Right ventricle myocardium superior (tissue), 1 donor: Measurements from ENCODE around the gene USP13. TPM values are rescaled to one million over a fixed set of nuclear protein-coding genes. Genes with fewer than 3 reads are reported as not detected.

Source experiments
- ATAC-seq: fragments of 200-7000 bp; cut with Tn5 transposase; one replicate; pipeline ENCODE4 v1.9.1; 2020; ENCODE audit warnings: mild to moderate bottlenecking; ENCODE audit not compliant: poor library complexity
- DNase-seq: peaks from one replicate; pipeline ENCODE4 v3.0.0-alpha.2; 2020
- intact Hi-C: fragments of 100-400 bp; cut with DNase I; formaldehyde crosslinking; loops from one replicate; pipeline ENCODE4 v1.11.2; 2022
- total RNA-seq: library from RNA; stranded (reverse); fragmentation: NEBNext Ultra II Directional; extraction: Animal tissue kit (Norgen Biotek cat#: 25700); gene quantifications from one replicate; pipeline ENCODE4 v1.2.1, GENCODE V29; 2021
- donor health status: DM: no; HTN: yes; CAD: no; lungs with severe emphysema.

USP13 gene
- total RNA-seq, 1 donor from 2014 or later = 128 TPM

- ATAC-seq (no peak), DNase-seq (no peak)
- intact Hi-C loops = no loop called here
These were observed 35.2 kb downstream of the USP13 start for GRCh38 chr3:179687967-179688535.

- no peak for DNase-seq
- ATAC-seq = no peak
- intact Hi-C loops = no loop called here
These were observed 36.0 kb downstream of the USP13 start for GRCh38 chr3:179688850-179689249.

GRCh38 chr3:179694731-179695130, 41.9 kb downstream of the USP13 start:
- intact Hi-C loops = no loop called here
- ATAC-seq (no peak), DNase-seq (no peak)

- intact Hi-C loops = no loop called here
- no peak for ATAC-seq
- no peak for DNase-seq
These were observed 43.0 kb downstream of the USP13 start for GRCh38 chr3:179695672-179696313.

GRCh38 chr3:179697736-179698332, 45.0 kb downstream of the USP13 start:
- intact Hi-C loops = no loop called here
- DNase-seq = no peak
- no peak for ATAC-seq

GRCh38 chr3:179700716-179701115, 47.9 kb downstream of the USP13 start:
- intact Hi-C loops = no loop called here
- no peak for DNase-seq
- ATAC-seq = no peak

GRCh38 chr3:179701176-179701827, 48.5 kb downstream of the USP13 start:
- intact Hi-C loops = no loop called here
- ATAC-seq (no peak), DNase-seq (no peak)

- DNase-seq (no peak), ATAC-seq (no peak)
- intact Hi-C loops = no loop called here
These were observed 49.6 kb downstream of the USP13 start for GRCh38 chr3:179702271-179702947.

- no peak for DNase-seq
- intact Hi-C loops = no loop called here
- ATAC-seq = no peak
These were observed 51.0 kb downstream of the USP13 start for GRCh38 chr3:179703816-179704215.

- no peak for DNase-seq
- intact Hi-C loops = no loop called here
- peak; percentile 30 for ATAC-seq
These were observed 53.4 kb downstream of the USP13 start for GRCh38 chr3:179706233-179706632.

GRCh38 chr3:179710079-179710478, 57.2 kb downstream of the USP13 start:
- intact Hi-C loops = loop anchor here (10.0 kb wide), 1 partner anchor 55 kb away; the partner anchor contains the start of gene USP13

GRCh38 chr3:179713643-179714090, 60.8 kb downstream of the USP13 start:
- no peak for DNase-seq
- peak; percentile 71 for ATAC-seq
- intact Hi-C loops = loop anchor here (10.0 kb wide), 1 partner anchor 59 kb away; the partner anchor contains the start of gene USP13

More at GRCh38 chr3:179710079-179710478, 57.2 kb downstream of the USP13 start:
- no peak for DNase-seq
- no peak for ATAC-seq

GRCh38 chr3:179715582-179715981, 62.7 kb downstream of the USP13 start:
- ATAC-seq = no peak
- DNase-seq = no peak
- intact Hi-C loops = loop anchor here (10.0 kb wide), 1 partner anchor 61 kb away; the partner anchor contains the start of gene USP13

- ATAC-seq = no peak
- DNase-seq = no peak
- intact Hi-C loops = loop anchor here (10.0 kb wide), 1 partner anchor 61 kb away; the partner anchor contains the start of gene USP13
These were observed 63.4 kb downstream of the USP13 start for GRCh38 chr3:179716226-179716625.

- no peak for DNase-seq
- ATAC-seq = no peak
- intact Hi-C loops = loop anchor here (10.0 kb wide), 1 partner anchor 62 kb away; the partner anchor contains the start of gene USP13
These were observed 64.0 kb downstream of the USP13 start for GRCh38 chr3:179716811-179717210.

GRCh38 chr3:179717219-179717618, 64.4 kb downstream of the USP13 start:
- no peak for ATAC-seq
- intact Hi-C loops = loop anchor here (10.0 kb wide), 1 partner anchor 62 kb away; the partner anchor contains the start of gene USP13
- DNase-seq = no peak

- DNase-seq = no peak
These were observed 66.4 kb downstream of the USP13 start for GRCh38 chr3:179719048-179719734.

GRCh38 chr3:179720196-179720595, 67.4 kb downstream of the USP13 start:
- ATAC-seq (no peak), DNase-seq (no peak)
- intact Hi-C loops = no loop called here

More at GRCh38 chr3:179719048-179719734, 66.4 kb downstream of the USP13 start:
- intact Hi-C loops = loop anchor here (10.0 kb wide), 1 partner anchor 64 kb away; the partner anchor contains the start of gene USP13
- ATAC-seq = no peak
